NCI-H524 treated with DMSO at 0.1 percent for 48 hours (cell line): ENCODE results near the gene FICD.

ENCODE experiments used
- DNase-seq: peaks from one replicate; lab custom pipeline; 2025; lab: John Stamatoyannopoulos, UW

FICD gene

GRCh38 chr12:108567406-108568337 lies 52.6 kb downstream of the FICD start:
- DNase-seq = no peak

DNA sequence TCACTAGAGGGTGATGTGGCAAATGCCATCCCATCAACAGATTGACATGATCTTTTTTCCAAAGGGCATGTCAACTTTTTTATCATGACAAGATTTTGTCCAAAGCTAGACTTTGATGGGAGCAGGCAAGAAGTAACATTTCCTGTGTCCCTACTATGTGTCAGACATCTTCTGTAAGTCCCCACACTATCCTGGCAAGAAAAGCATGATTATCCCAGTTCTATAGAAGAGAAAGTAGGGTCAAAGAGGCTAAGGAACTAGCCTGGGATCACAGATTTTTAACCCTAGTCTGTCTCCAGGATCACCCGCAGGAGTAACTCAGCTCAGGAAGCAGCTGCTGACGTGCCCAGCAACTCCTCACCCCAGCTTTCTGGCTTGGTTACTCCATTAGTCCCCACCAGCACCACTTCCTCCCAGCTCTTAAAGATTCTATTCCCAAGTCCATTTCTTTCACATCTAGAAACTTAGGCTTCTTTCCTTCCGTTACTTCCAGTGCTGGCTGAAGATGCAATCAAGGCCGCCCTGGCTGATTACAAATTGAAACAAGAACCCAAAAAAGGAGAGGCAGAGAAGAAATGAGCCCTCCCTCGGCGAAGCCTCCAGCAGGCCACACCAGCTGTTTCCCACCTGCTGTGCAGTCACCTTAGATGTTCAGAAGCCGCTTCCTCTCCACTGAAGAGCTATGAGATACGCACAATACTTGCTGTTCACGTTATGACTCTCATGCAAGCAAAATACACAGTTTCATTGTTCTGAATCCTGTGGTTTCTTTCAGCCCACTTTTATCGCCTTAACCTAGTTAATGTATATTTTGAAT lies 53.5 kb downstream of the FICD start:
- DNase-seq = no peak
